Mammary epithelial cell (primary cell): ENCODE measurements around the gene RAET1E.

Experiments
- EZH2 ChIP-seq: IDR thresholded peaks from 2 replicates; pipeline ENCODE4 v1.6.1; 2012; ENCODE audit warnings: low read length, inconsistent platforms, borderline replicate concordance
- TF ChIP-seq, protein P1 (sequence below), 2 donors: IDR thresholded peaks in 1 of 2; conservative IDR thresholded peaks in 1 of 2; 2 replicates each; pipeline ENCODE4 v1.5.1; 2011 to 2012; ENCODE audit warnings: inconsistent platforms in 2 of 2, low read length in 2 of 2, mild to moderate bottlenecking in 2 of 2, control low read depth in 1 of 2, low read depth in 1 of 2; ENCODE audit not compliant: insufficient read depth in 1 of 2; ENCODE audit errors: extremely low read depth in 1 of 2

DNA sequence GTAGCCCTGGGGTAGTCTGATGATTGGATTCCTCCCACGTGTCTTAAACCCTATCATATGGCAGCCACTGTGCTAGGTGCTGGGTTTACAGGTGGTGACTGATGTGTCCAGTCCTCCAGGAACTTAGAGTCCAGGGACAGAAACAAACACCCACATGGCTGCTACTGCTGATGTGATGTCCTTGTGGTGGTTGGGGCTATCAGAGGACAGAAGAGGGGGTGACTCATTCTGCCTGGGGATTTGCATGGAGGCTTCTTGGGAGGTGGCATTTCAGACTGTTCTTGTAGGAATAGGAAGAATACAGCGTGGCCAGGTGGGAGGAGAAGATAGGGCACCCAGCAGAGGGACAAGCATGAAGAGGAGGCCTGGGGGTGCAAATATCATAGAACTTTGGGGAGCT, 15.2 kb upstream of the RAET1E start:
- TF ChIP-seq, protein P1, sequence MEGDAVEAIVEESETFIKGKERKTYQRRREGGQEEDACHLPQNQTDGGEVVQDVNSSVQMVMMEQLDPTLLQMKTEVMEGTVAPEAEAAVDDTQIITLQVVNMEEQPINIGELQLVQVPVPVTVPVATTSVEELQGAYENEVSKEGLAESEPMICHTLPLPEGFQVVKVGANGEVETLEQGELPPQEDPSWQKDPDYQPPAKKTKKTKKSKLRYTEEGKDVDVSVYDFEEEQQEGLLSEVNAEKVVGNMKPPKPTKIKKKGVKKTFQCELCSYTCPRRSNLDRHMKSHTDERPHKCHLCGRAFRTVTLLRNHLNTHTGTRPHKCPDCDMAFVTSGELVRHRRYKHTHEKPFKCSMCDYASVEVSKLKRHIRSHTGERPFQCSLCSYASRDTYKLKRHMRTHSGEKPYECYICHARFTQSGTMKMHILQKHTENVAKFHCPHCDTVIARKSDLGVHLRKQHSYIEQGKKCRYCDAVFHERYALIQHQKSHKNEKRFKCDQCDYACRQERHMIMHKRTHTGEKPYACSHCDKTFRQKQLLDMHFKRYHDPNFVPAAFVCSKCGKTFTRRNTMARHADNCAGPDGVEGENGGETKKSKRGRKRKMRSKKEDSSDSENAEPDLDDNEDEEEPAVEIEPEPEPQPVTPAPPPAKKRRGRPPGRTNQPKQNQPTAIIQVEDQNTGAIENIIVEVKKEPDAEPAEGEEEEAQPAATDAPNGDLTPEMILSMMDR (conservative IDR thresholded peaks at IDR 0.05 in 1 of 2, IDR thresholded peaks at IDR 0.05 in 1 of 2; ENCODE audit: extremely low read depth in 1 of 2, insufficient read depth in 1 of 2, low read depth in 1 of 2, low read length in 2 of 2), result no peak
- TF ChIP-seq EZH2, result no peak
